Suprapubic skin (tissue), 4 donors: ENCODE data around the gene THSD7B.

Source experiments
- POLR2A ChIP-seq, 2 donors: fragments of 450-650 bp; IDR thresholded peaks; one replicate each; pipeline ENCODE4 v1.6.1; 2017; ENCODE audit warnings: antibody characterized with exemption in 2 of 2, mild to moderate bottlenecking in 2 of 2, moderate library complexity in 2 of 2
- POLR2AphosphoS5 ChIP-seq, 3 donors: sonication (generic); formaldehyde crosslinking; IDR thresholded peaks; one replicate each; pipeline ENCODE4 v1.6.1; 2017; ENCODE audit warnings: antibody characterized with exemption in 3 of 3
- TF ChIP-seq, protein P1 (sequence below), 2 donors: fragments of 200-600 bp in 1 of 2; fragments of 450-650 bp in 1 of 2; sonication (generic) in 1 of 2; IDR thresholded peaks; one replicate each; pipeline ENCODE4 v1.5.1; 2016 to 2019; ENCODE audit warnings: antibody characterized with exemption in 2 of 2, mild to moderate bottlenecking in 1 of 2, moderate library complexity in 1 of 2

DNA sequence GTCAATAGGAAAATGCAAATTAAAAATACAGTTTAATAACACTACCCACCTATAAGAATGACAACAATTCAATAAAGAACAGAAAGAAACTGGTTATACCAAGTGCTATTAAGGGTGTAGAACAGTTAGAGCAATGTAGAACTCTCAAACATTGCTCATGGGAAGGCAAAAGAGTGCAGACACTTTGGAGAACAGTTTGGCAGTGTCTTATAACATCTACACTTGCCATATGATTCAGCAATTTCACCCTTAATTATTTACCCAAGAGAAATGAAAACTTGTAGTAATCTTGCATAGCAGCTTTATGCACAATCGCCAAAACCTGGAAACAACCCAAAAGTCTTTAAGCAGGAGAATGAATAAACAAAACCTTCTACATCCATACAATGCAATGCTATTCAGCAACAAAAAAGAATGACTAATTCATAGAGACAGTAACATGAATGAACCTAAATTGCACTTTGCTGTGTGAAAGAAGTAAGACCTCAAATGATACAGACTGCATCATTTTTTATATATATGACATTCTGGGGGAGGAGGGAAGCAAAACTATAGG lies 455.2 kb downstream of the THSD7B start:
- TF ChIP-seq, protein P1, sequence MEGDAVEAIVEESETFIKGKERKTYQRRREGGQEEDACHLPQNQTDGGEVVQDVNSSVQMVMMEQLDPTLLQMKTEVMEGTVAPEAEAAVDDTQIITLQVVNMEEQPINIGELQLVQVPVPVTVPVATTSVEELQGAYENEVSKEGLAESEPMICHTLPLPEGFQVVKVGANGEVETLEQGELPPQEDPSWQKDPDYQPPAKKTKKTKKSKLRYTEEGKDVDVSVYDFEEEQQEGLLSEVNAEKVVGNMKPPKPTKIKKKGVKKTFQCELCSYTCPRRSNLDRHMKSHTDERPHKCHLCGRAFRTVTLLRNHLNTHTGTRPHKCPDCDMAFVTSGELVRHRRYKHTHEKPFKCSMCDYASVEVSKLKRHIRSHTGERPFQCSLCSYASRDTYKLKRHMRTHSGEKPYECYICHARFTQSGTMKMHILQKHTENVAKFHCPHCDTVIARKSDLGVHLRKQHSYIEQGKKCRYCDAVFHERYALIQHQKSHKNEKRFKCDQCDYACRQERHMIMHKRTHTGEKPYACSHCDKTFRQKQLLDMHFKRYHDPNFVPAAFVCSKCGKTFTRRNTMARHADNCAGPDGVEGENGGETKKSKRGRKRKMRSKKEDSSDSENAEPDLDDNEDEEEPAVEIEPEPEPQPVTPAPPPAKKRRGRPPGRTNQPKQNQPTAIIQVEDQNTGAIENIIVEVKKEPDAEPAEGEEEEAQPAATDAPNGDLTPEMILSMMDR (IDR thresholded peaks at IDR 0.05): no peak
- TF ChIP-seq POLR2AphosphoS5 (IDR thresholded peaks at IDR 0.05) (no peak), POLR2A (IDR thresholded peaks at IDR 0.05) (no peak)
